Measurements from ENCODE around the gene CTBP2.

CTBP2 gene

GRCh38 chr10:124997771-124998623 is 162.4 kb downstream of the CTBP2 start:
- TF ChIP-seq MAX (IDR thresholded peaks at IDR 0.05) = no peak
- no peak for TF ChIP-seq FOXM1 (IDR thresholded peaks at IDR 0.05; ENCODE audit: borderline replicate concordance, low read depth)
- TF ChIP-seq NFIC (IDR thresholded peaks at IDR 0.05) = no peak
- no peak for TF ChIP-seq TCF12 (IDR thresholded peaks at IDR 0.05; ENCODE audit: low read depth)
- no peak for TF ChIP-seq CREB1 (IDR thresholded peaks at IDR 0.05; ENCODE audit: low read depth)
- no peak for TF ChIP-seq RAD21 (IDR thresholded peaks at IDR 0.05; ENCODE audit: low read depth)
- no peak for TF ChIP-seq REST (IDR thresholded peaks at IDR 0.05; ENCODE audit: low read depth)
- no peak for TF ChIP-seq CEBPB (IDR thresholded peaks at IDR 0.05)
- TF ChIP-seq TEAD4 (IDR thresholded peaks at IDR 0.05) = no peak
- TF ChIP-seq TAF1 (IDR thresholded peaks at IDR 0.05; ENCODE audit: low read depth) = no peak
- no peak for TF ChIP-seq EP300 (IDR thresholded peaks at IDR 0.05; ENCODE audit: borderline replicate concordance)
- TF ChIP-seq YY1 (IDR thresholded peaks at IDR 0.05; ENCODE audit: low read depth) = no peak
- no peak for TF ChIP-seq ZBTB7A (IDR thresholded peaks at IDR 0.05; ENCODE audit: low read depth)

GRCh38 chr10:124997306-124997705 is 163.1 kb downstream of the CTBP2 start:
- TF ChIP-seq FOXM1 (IDR thresholded peaks at IDR 0.05; ENCODE audit: borderline replicate concordance, low read depth) = no peak
- TF ChIP-seq CEBPB (IDR thresholded peaks at IDR 0.05) = no peak
- no peak for TF ChIP-seq TAF1 (IDR thresholded peaks at IDR 0.05; ENCODE audit: low read depth)
- no peak for TF ChIP-seq TCF12 (IDR thresholded peaks at IDR 0.05; ENCODE audit: low read depth)
- TF ChIP-seq REST (IDR thresholded peaks at IDR 0.05; ENCODE audit: low read depth) = no peak
- TF ChIP-seq YY1 (IDR thresholded peaks at IDR 0.05; ENCODE audit: low read depth) = no peak
- no peak for TF ChIP-seq RAD21 (IDR thresholded peaks at IDR 0.05; ENCODE audit: low read depth)
- no peak for TF ChIP-seq EGR1 (IDR thresholded peaks at IDR 0.05)
- TF ChIP-seq TEAD4 (IDR thresholded peaks at IDR 0.05) = no peak
- TF ChIP-seq NFIC (IDR thresholded peaks at IDR 0.05) = no peak
- no peak for TF ChIP-seq ZBTB7A (IDR thresholded peaks at IDR 0.05; ENCODE audit: low read depth)
- no peak for TF ChIP-seq MAX (IDR thresholded peaks at IDR 0.05)
- TF ChIP-seq USF1 (IDR thresholded peaks at IDR 0.05) = no peak
- no peak for TF ChIP-seq EP300 (IDR thresholded peaks at IDR 0.05; ENCODE audit: borderline replicate concordance)
- TF ChIP-seq CREB1 (IDR thresholded peaks at IDR 0.05; ENCODE audit: low read depth) = no peak

- TF ChIP-seq CEBPB (IDR thresholded peaks at IDR 0.05) = no peak
- no peak for TF ChIP-seq TEAD4 (IDR thresholded peaks at IDR 0.05)
- no peak for TF ChIP-seq REST (IDR thresholded peaks at IDR 0.05; ENCODE audit: low read depth)
- TF ChIP-seq RAD21 (IDR thresholded peaks at IDR 0.05; ENCODE audit: low read depth) = no peak
- no peak for TF ChIP-seq NFIC (IDR thresholded peaks at IDR 0.05)
- no peak for TF ChIP-seq CREB1 (IDR thresholded peaks at IDR 0.05; ENCODE audit: low read depth)
- no peak for TF ChIP-seq YY1 (IDR thresholded peaks at IDR 0.05; ENCODE audit: low read depth)
- TF ChIP-seq MAX (IDR thresholded peaks at IDR 0.05) = no peak
- TF ChIP-seq EGR1 (IDR thresholded peaks at IDR 0.05) = no peak
- no peak for TF ChIP-seq FOXM1 (IDR thresholded peaks at IDR 0.05; ENCODE audit: borderline replicate concordance, low read depth)
- no peak for TF ChIP-seq USF1 (IDR thresholded peaks at IDR 0.05)
- no peak for TF ChIP-seq EP300 (IDR thresholded peaks at IDR 0.05; ENCODE audit: borderline replicate concordance)
Observed at GRCh38 chr10:124996854-124997215, 163.5 kb downstream of the CTBP2 start.

Data from Ishikawa (cell line).